IMR-90 (cell line): ENCODE measurements around the gene METTL8. TPM values are rescaled to one million over a fixed set of nuclear protein-coding genes. Genes with fewer than 3 reads are reported as not detected.
A peak's percentile ranks its signal among the peaks of the same experiment; 100 is the strongest.

Experiments
- ATAC-seq: fragments of 200-7000 bp; cut with Tn5 transposase; 2 replicates; pipeline ENCODE4 v1.9.1; 2020; ENCODE audit warnings: low read depth, mild to moderate bottlenecking, moderate library complexity
- BruUV-seq: library from RNA; stranded (reverse); fragments of 400-500 nt; replicated peaks from 2 replicates; lab custom pipeline; 2021; lab: Mats Ljungman, UMichigan
- CTCF ChIA-PET: fragments of 300-600 bp; formaldehyde crosslinking; extraction: SDS; loops from one replicate; lab custom pipeline; 2021; ENCODE audit warnings: antibody characterized with exemption; lab: Yijun Ruan, JAX
- POLR2A ChIA-PET: fragments of 300-600 bp; sonication (Branson Sonifier 250); formaldehyde crosslinking; loops from one replicate; lab custom pipeline; 2022; ENCODE audit warnings: antibody characterized with exemption; ENCODE audit not compliant: unreplicated experiment; lab: Charles Lee
- DNase-seq: peaks from one replicate; pipeline ENCODE4 v3.0.0; 2013
- H2AFZ ChIP-seq: replicated peaks from 2 replicates; pipeline ENCODE3; 2013; ENCODE audit warnings: low read length, mild to moderate bottlenecking; ENCODE audit not compliant: poor library complexity
- H2AK5ac ChIP-seq: 2 replicates; pipeline ENCODE4 v1.6.1; 2013; ENCODE audit warnings: low read depth, low read length, inconsistent platforms
- H2AK9ac ChIP-seq: replicated peaks from 2 replicates; pipeline ENCODE3; 2013; ENCODE audit warnings: mild to moderate bottlenecking, low read depth, low read length, moderate library complexity; ENCODE audit not compliant: poor library complexity
- H2BK120ac ChIP-seq: 2 replicates; pipeline ENCODE4 v1.6.1; 2013; ENCODE audit warnings: low read depth, low read length, inconsistent platforms
- H2BK15ac ChIP-seq: 3 replicates; pipeline ENCODE4 v1.6.1; 2013; ENCODE audit warnings: low read depth, low read length, inconsistent platforms
- H2BK20ac ChIP-seq: 2 replicates; pipeline ENCODE4 v1.6.1; 2013; ENCODE audit warnings: low read depth, mild to moderate bottlenecking, inconsistent platforms, low read length, moderate library complexity
- H2BK5ac ChIP-seq: 2 replicates; pipeline ENCODE4 v1.6.1; 2013; ENCODE audit warnings: mild to moderate bottlenecking, low read depth, low read length, inconsistent platforms; ENCODE audit not compliant: poor library complexity, severe bottlenecking
- H3K14ac ChIP-seq: replicated peaks from 2 replicates; pipeline ENCODE4 v1.6.1; 2013; ENCODE audit warnings: low read depth, low read length, inconsistent platforms
- H3K18ac ChIP-seq: 2 replicates; pipeline ENCODE4 v1.6.1; 2013; ENCODE audit warnings: low read depth, low read length, control low read depth
- H3K23ac ChIP-seq: 2 replicates; pipeline ENCODE4 v1.6.1; 2013; ENCODE audit warnings: low read depth, low read length, inconsistent platforms
- H3K27ac ChIP-seq: 2 replicates; pipeline ENCODE4 v1.5.1; 2013; ENCODE audit warnings: mild to moderate bottlenecking, control low read depth, low read length; ENCODE audit not compliant: insufficient read depth
- H3K27me3 ChIP-seq: 2 replicates; pipeline ENCODE4 v1.6.1; 2013; ENCODE audit warnings: low read length; ENCODE audit not compliant: control insufficient read depth, insufficient read depth
- H3K36me3 ChIP-seq: 2 replicates; pipeline ENCODE4 v1.6.1; 2013; ENCODE audit warnings: low read length, mixed read lengths; ENCODE audit not compliant: control insufficient read depth, insufficient read depth
- H3K4ac ChIP-seq: 2 replicates; pipeline ENCODE4 v1.6.1; 2013; ENCODE audit warnings: low read depth, low read length, inconsistent platforms
- H3K4me1 ChIP-seq: 2 replicates; pipeline ENCODE4 v1.6.1; 2013; ENCODE audit warnings: low read length, mixed read lengths; ENCODE audit not compliant: control insufficient read depth, insufficient read depth
- H3K4me2 ChIP-seq: 2 replicates; pipeline ENCODE4 v1.6.1; 2013; ENCODE audit warnings: low read depth, mild to moderate bottlenecking, control low read depth, low read length, moderate library complexity
- H3K4me3 ChIP-seq: 2 replicates; pipeline ENCODE4 v1.5.1; 2013; ENCODE audit warnings: low read depth, mild to moderate bottlenecking, control low read depth, low read length, moderate library complexity; ENCODE audit not compliant: insufficient read depth
- H3K56ac ChIP-seq: 2 replicates; pipeline ENCODE4 v1.6.1; 2013; ENCODE audit warnings: low read length, inconsistent platforms; ENCODE audit not compliant: insufficient read depth; ENCODE audit errors: extremely low read depth
- H3K79me1 ChIP-seq, 2 experiments: 2 replicates each; pipeline ENCODE4 v1.6.1; 2013; ENCODE audit warnings: low read length in 2 of 2, inconsistent platforms in 1 of 2, low read depth in 1 of 2
- H3K9ac ChIP-seq: 2 replicates; pipeline ENCODE4 v1.6.1; 2013; ENCODE audit warnings: low read depth, low read length, control low read depth
- H3K9me1 ChIP-seq: 2 replicates; pipeline ENCODE4 v1.6.1; 2013; ENCODE audit warnings: low read length, inconsistent platforms; ENCODE audit not compliant: insufficient read depth
- H3K9me3 ChIP-seq: 2 replicates; pipeline ENCODE4 v1.6.1; 2013; ENCODE audit warnings: low read length; ENCODE audit not compliant: control insufficient read depth, insufficient read depth
- H4K20me1 ChIP-seq: 2 replicates; pipeline ENCODE4 v1.6.1; 2013; ENCODE audit warnings: low read length, inconsistent platforms; ENCODE audit not compliant: insufficient read depth
- H4K5ac ChIP-seq: 2 replicates; pipeline ENCODE4 v1.6.1; 2013; ENCODE audit warnings: mild to moderate bottlenecking, low read depth, low read length, control low read depth
- H4K8ac ChIP-seq, 2 experiments: 2 replicates each; pipeline ENCODE4 v1.6.1; 2013; ENCODE audit warnings: low read depth in 2 of 2, low read length in 2 of 2, control low read depth in 1 of 2, inconsistent platforms in 1 of 2
- H4K91ac ChIP-seq: 2 replicates; pipeline ENCODE4 v1.6.1; 2013; ENCODE audit warnings: low read depth, low read length, inconsistent platforms; ENCODE audit not compliant: insufficient read depth
- BHLHE40 ChIP-seq: fragments of 150-350 bp; IDR thresholded peaks from 2 replicates; pipeline ENCODE4 v1.6.1; 2016; ENCODE audit warnings: mild to moderate bottlenecking, low read depth, low read length
- CHD1 ChIP-seq: IDR thresholded peaks from 2 replicates; pipeline ENCODE4 v1.6.1; 2012; ENCODE audit warnings: low read depth, low read length, improper control_type of control experiment
- ELK1 ChIP-seq: fragments of 150-350 bp; IDR thresholded peaks from 2 replicates; pipeline ENCODE4 v1.6.1; 2016; ENCODE audit warnings: low read depth, mild to moderate bottlenecking, low read length, moderate library complexity, borderline replicate concordance
- FOS ChIP-seq: fragments of 150-350 bp; IDR thresholded peaks from 2 replicates; pipeline ENCODE4 v1.6.1; 2016; ENCODE audit warnings: low read depth, low read length
- MAFK ChIP-seq: IDR thresholded peaks from 2 replicates; pipeline ENCODE4 v1.6.1; 2012; ENCODE audit warnings: low read depth, low read length, improper control_type of control experiment
- MAZ ChIP-seq: IDR thresholded peaks from 2 replicates; pipeline ENCODE4 v1.6.1; 2012; ENCODE audit warnings: low read depth, mild to moderate bottlenecking, low read length, improper control_type of control experiment, moderate library complexity, borderline replicate concordance
- MXI1 ChIP-seq: IDR thresholded peaks from 2 replicates; pipeline ENCODE4 v1.6.1; 2012; ENCODE audit warnings: low read depth, mild to moderate bottlenecking, low read length, moderate library complexity, borderline replicate concordance
- NFE2L2 ChIP-seq: fragments of 150-350 bp; IDR thresholded peaks from 2 replicates; pipeline ENCODE4 v1.6.1; 2016; ENCODE audit warnings: low read depth, mild to moderate bottlenecking, low read length
- RCOR1 ChIP-seq: IDR thresholded peaks from 2 replicates; pipeline ENCODE4 v1.6.1; 2012; ENCODE audit warnings: mild to moderate bottlenecking, low read length, improper control_type of control experiment; ENCODE audit not compliant: insufficient replicate concordance
- RFX5 ChIP-seq: IDR thresholded peaks from 2 replicates; pipeline ENCODE4 v1.8.0; 2012; ENCODE audit warnings: low read depth, mild to moderate bottlenecking, low read length, moderate library complexity
- SMC3 ChIP-seq: fragments of 150-350 bp; IDR thresholded peaks from 2 replicates; pipeline ENCODE4 v1.6.1; 2016; ENCODE audit warnings: low read depth, mild to moderate bottlenecking, antibody characterized with exemption, low read length, moderate library complexity
- WGBS, 2 experiments: methylation state at CpG; one replicate each; pipeline versions ENCODE4 v1.1.5 to v1.1.7; 2013; ENCODE audit warnings: missing lambda C conversion rate in 2 of 2; ENCODE audit not compliant: insufficient read length in 1 of 2; ENCODE audit errors: extremely low coverage in 2 of 2; 5-methylcytosine and 5-hydroxymethylcytosine counted together
- dilution Hi-C: fragments of 300-500 bp; cut with HindIII; formaldehyde crosslinking; loops from one replicate; pipeline ENCODE4 v1.14.3; 2018; ENCODE audit warnings: low sequenced_read_pairs; ENCODE audit not compliant: unreplicated experiment
- in situ Hi-C: fragments of 300-500 bp; cut with MboI; formaldehyde crosslinking; loops from 3 replicates; pipeline ENCODE4 v1.14.3; 2019; ENCODE audit warnings: low sequenced_read_pairs, inconsistent platforms, mixed read lengths
- intact Hi-C: fragments of 100-400 bp; cut with micrococcal nuclease; formaldehyde crosslinking; loops from 2 replicates; pipeline ENCODE4 v1.10.0; 2022
- polyA plus RNA-seq, 3 experiments: library from polyadenylated mRNA; depleted of rRNA; stranded (reverse); fragments of >200 nt; gene quantifications; 2 replicates each; pipeline ENCODE4 v1.2.3, GENCODE V29; 2012; ENCODE audit warnings: low replicate concordance in 1 of 3
- total RNA-seq: library from RNA; depleted of rRNA; stranded (reverse); fragments of >200 nt; gene quantifications from 2 replicates; pipeline ENCODE4 v1.2.3, GENCODE V29; 2012

METTL8 gene
- total and polyA plus RNA-seq, 2 of the 4 experiments (the other 2 are of a cell fraction), result 6.9 to 10.6 TPM

GRCh38 chr2:171274757-171275156, 159.0 kb downstream of the METTL8 start:
- Histone ChIP-seq H3K18ac (no peak overlapping the region), H4K91ac (no peak overlapping the region), H3K9me3 (no peaks in the 10 kb centered on the region), H3K27me3 (no peaks in the 10 kb centered on the region), H2BK120ac (no peak overlapping the region), H2BK5ac (no peak overlapping the region), H3K79me1 (no peaks in the 10 kb centered on the region), H3K4me2 (no peak overlapping the region), H3K4ac (no peak overlapping the region), H2AK9ac (peak overlapping the region; percentile 19), H3K4me1 (peaks cover 1% of the 10 kb centered on the region; the same call in 1 of the 2 replicates), H3K14ac (no peak overlapping the region), H3K23ac (no peak overlapping the region), H3K27ac (no peak overlapping the region), H4K20me1 (no peaks in the 10 kb centered on the region; the same call in 1 of the 2 replicates), H4K5ac (no peak overlapping the region), H3K36me3 (no peaks in the 10 kb centered on the region), H3K9me1 (no peaks in the 10 kb centered on the region), H3K4me3 (no peak overlapping the region), H2AFZ (no peak overlapping the region), H3K56ac (no peak overlapping the region), H4K8ac (no peak overlapping the region), H2AK5ac (no peak overlapping the region), H2BK20ac (no peak overlapping the region), H2BK15ac (no peak overlapping the region), H3K9ac (no peak overlapping the region)
- in situ Hi-C loops (no loop called here), intact Hi-C loops (no loop called here), dilution Hi-C loops (no loop called here)
- POLR2A ChIA-PET, result no interaction called here
- DNase-seq (no peak), ATAC-seq (no peak)
- no CpG with 5 or more reads among the region's 2 CpGs for WGBS, 2 experiments
- CTCF ChIA-PET, result interaction anchor here (0.5 to 0.6 kb wide), 2 partner anchors 25 to 54 kb away, joined by 3 read pairs; no protein-coding TSS in a partner anchor
- TF ChIP-seq RCOR1 (no peak), CHD1 (no peak), NFE2L2 (no peak), RFX5 (no peak), SMC3 (no peak), MAZ (no peak), MAFK (no peak), BHLHE40 (no peak), ELK1 (no peak), FOS (no peak), MXI1 (no peak)
- BruUV-seq, result no TSS peak
